GM19438 (cell line): Measurements from ENCODE around the gene ACIN1.

Experiments used
- ATAC-seq: cut with Tn5 transposase; IDR thresholded peaks from one replicate; pipeline ENCODE4 v1.9.1; 2021; ENCODE audit warnings: low read depth; ENCODE audit not compliant: unreplicated experiment

Gene ACIN1

DNA sequence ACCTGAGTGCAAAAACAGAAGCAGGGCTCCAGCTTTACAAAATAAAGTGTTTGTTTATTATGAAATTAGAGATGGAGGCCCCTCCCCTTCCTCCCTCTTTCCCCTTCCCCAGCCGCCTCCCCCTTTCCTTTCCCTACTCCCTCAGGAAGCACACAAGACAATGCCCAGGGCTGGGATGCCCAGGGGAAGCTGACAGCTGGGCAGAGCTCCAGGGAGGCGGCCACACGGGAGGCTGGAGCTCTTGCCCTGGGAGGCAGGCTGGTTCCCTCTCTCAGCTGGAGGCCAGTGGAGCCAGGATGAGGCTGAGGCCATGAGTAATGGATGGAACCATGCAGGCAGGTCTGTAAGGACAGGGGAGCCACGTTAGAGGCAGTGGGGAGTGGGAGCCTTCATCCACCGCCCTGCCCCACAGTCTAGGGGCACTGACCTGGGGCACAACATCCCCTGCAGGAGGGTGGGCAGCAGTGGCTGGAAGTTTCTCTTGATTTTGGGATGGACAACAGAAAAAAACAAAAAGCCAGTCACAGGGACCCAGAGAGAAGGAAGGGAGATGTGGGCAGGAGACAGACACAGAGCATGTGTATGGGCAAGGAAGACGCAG lies 47.8 kb downstream of the ACIN1 start:
- no peak for ATAC-seq

DNA sequence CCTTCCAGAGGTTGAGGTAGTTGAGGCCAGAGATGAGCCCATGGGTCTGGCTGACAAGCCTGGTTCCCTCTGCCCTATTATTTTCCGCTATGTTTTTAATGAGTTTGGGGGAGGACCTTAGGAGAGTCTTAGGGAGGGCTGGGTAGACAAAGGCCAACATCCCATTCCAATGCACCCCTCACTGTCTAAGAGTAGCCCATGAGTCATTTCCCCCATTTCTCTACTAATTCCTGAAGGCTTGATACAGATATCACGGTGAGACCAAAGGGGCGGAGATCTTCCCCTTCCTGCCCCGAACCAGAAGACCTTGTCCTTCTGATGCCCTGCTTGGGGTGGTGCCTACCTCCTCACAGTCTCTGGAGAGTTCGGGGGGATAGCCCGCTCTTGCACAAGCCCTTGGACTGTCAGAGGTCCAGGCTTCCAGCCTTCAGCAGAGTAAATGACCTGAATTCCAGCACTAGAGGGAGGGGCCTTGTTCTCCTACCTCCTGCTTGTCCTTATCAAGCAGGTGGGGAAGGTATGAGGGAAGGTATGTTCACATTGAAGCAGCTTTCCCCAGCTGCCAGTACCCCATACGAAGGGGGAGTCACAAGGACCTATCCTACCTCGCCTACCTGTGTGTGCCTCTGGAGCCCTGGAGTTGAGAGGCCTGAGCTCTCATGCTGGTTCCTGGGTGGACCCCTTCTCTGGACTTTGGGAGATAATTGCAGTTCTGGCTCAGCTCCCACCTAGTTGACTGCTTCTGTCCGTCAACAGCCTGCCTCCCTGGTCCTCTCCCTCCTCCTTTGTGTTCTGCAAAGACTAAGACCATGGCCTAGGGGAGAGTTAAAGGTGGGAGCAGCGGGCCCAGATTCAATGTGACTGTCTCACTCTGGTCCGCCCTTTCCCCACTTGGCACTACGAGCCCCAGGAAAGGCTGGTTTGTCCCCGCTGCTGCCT lies 49.2 kb downstream of the ACIN1 start:
- no peak for ATAC-seq

DNA sequence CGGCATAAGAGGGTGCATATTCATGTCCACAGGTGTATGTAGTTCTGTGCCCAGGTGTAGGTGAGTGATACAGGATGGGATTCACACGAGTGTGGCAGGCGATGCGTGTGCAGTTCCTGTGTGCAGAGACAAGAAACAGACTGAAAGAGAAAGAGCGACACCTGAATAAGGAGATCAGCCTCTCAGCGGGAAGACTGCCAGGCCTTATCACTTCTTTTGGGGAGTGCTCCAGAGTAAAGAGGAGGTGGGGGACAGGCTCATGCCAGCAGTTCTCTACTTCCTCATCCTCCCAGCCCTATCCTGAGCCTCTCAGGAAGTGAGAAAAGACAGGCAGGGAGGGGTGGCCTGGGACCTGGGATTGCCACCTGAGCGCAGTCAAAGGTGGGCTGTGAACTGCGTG lies 50.1 kb downstream of the ACIN1 start:
- no peak for ATAC-seq

DNA sequence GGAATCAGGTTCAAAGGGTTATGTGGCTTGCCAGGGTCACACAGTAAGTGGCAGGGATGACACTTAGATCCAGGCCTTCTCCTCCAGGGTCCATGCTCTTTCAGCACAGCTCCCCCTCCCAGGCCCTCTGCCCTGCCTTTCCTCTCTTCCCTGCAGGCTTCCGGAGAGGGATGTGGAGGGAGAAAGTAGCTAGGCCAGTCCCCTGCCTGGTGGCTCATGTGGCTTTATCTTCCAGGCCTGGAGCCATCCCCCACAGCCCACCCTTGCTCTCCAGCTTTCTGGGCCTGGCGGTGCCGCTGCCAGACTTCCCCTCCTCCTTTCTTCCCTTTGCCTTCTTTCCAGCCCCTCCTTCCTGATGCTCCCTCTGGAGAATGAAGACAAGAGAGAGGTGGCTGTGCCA lies 51.2 kb downstream of the ACIN1 start:
- ATAC-seq, result no peak

DNA sequence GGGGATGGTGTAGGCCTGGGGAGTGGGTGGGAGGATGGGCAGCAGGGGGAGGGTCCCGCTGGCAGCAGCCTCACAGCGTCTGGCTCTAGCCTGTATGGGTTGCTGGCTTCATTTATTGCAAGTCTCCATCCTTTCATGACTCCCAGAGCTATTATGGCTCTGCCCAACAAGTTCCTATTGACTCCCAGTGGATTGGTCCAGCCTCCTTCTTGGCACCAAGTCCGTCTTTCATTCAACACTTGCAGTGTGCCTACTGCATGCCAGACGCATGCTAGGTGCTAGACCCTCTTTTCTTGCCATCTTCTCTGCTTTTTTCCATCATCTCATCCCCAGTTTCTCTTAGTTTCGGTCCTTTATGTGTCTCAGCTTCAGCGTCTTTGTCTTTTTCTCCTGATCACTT lies 51.8 kb downstream of the ACIN1 start:
- no peak for ATAC-seq

DNA sequence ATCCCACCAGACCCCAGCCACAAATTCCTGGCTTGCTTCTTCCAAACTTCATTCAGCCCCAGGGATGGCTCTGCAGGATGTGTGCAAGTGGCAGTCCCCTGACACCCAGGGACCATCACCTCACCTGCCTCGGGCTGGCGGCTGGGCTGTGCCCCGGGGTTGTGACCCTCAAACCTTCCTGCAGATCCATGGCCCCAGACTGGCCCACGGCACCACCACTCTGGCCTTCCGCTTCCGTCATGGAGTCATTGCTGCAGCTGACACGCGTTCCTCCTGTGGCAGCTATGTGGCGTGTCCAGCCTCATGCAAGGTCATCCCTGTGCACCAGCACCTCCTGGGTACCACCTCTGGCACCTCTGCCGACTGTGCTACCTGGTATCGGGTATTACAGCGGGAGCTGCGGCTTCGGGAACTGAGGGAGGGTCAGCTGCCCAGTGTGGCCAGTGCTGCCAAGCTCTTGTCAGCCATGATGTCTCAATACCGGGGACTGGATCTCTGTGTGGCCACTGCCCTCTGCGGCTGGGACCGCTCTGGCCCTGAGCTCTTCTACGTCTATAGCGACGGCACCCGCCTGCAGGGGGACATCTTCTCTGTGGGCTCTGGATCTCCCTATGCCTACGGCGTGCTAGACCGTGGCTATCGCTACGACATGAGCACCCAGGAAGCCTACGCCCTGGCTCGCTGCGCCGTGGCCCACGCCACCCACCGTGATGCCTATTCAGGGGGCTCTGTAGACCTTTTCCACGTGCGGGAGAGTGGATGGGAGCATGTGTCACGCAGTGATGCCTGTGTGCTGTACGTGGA lies 52.6 kb downstream of the ACIN1 start, which contains the start of gene PSMB11:
PSMB11 (plus strand) TSS at position 51 of the 804 bp plus-strand sequence; CDS start at position 65, 14 bp downstream.
- no peak for ATAC-seq

DNA sequence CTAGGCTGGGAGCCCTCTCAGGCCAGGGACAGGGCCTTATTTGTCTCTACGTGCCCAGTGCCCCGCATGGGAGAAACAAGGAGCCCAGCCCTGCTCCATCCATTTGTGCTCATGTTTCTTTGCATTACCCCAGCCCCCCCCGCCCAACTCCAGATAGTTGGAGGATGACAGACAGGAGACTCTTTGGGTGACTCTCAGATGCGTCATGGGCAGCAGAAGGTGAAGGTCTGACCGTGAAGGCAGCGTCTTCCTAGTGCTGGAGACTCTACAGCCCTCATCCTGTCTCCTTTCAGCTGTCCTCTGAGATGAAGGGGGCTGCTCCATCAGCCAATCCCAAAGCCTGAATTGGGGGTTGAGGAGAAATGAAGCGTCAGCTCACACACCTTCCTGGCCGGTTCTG lies 53.2 kb downstream of the ACIN1 start:
- no peak for ATAC-seq

DNA sequence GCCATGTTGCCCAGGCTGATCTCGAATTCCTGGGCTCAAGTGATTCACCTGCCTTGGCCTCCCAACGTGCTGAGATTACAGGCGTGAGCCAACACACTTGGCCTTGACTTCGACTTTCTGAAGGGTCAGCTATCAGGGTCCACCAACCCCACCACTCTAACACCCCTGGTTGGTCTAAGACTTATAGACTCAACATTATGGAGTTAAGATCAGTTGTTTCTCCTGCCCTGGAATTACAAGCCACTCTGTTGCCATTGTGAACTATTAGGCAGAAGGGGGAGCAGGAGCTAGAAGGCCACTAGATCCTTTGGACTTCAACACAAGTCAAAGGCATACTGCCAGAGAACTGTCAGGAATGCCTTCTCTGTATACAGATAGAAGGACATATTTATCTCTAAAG lies 54.8 kb downstream of the ACIN1 start:
- ATAC-seq, result no peak

DNA sequence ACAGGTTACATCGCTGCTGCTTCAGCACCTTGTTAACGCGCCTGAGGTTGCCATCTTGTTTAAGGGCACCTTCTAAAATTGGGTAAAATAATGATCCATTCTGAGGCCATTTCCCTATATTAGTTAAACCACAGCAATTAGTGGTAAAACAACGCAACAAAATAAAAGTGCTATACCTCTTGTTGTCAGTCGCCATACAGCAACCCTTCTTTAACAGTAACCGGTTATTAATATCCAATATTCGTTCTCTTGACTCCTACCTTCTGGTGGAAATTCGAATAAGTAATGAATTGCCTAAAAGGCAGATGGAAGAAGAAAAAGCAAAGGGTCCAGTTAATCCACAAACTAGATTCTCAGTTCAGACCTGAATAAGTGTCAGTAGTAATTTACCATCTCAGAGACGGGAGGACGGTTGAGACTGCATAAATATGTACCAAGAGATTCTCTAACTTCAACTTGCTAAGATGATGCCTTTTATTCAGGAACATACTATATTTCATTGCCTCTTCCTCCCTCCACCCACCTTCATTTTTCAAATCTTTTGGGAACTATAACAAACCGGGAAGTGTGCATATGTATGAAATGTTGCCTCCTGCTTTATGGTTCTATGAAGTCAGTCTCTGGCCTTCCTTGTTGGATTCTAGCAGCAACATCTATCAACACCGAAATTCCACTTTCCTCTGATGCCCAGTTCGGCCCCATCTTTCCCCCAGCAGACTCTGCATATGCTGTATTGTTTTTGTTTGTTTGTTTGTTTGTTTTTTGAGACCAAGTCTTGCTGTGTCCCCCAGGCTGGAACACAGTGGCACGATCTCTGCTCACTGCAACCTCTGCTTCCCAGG lies 59.4 kb downstream of the ACIN1 start:
- ATAC-seq, result no peak

DNA sequence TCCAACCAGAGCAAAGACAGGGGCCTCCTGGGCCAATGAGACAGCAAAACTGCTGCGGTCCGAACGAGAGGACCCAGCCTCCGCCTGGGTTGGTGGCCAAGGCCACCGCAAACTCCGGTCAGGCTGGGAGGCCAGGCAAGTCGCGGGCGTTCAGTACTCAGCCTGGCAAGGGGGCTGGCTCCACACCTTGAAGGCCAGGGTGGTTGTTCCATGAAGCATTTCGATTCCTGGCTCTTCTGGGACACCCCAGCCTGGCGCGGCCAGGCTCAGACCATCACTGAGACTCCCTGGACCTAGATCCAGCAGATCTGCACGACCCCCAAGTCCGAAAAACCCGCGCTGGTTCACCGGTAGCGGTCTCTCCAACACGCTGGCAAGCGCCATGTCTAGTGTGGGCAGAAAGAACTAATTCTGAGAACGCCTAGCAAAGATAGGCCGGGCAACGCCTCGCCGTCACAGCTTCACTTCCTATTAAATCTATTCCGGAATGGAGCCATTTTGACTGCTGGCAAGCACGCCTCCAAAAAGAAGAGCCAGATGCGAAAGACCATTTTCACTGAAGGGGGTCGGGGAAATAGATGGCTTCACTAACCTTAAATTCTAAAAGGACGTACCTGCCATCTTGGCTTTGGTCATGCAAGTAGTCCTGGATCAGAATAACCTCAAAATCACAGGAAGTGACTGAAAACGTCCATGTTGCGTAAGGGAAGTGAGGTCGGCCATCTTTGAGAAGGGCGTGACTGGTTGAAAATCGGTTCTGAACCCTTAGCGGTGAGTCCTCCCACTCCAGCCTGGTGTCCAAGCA lies 60.2 kb downstream of the ACIN1 start, which contains the start of gene PSMB5:
PSMB5 (minus strand) TSS at position 403 of the 805 bp plus-strand sequence; CDS start at position 384, 19 bp downstream.
- ATAC-seq, result peak; percentile 96

DNA sequence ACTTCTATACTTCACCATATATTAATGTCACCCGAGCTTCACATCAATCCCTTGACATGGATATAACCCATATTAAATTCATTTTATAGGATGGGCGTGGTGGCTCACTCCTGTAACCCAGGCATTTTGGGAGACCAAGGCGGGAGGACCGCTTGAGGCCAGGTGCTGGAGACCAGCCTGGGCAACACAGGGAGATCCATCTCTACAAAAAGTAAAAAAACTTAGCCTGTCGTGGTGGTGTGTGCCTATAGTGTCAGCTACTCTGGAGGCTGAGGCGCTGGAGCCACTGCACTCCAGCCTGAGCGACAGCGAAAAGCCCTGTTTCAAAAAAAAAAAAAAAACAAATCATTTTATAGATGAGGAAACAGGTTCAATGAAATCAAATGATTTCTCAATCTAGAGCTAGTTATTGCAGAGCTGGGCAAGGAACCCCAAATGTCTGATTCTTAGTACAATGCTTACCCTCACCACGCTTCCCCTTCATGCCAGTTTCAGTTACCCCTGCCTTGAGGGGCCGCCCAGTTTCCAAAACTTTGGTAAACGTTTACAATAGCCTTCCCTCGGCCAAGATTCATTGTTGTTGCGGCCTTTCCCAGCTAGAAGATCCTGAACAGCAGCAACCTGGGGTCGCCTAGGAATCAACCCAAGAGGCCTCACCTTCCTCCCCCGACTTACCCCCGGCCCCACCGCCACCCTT lies 61.0 kb downstream of the ACIN1 start:
- no peak for ATAC-seq

DNA sequence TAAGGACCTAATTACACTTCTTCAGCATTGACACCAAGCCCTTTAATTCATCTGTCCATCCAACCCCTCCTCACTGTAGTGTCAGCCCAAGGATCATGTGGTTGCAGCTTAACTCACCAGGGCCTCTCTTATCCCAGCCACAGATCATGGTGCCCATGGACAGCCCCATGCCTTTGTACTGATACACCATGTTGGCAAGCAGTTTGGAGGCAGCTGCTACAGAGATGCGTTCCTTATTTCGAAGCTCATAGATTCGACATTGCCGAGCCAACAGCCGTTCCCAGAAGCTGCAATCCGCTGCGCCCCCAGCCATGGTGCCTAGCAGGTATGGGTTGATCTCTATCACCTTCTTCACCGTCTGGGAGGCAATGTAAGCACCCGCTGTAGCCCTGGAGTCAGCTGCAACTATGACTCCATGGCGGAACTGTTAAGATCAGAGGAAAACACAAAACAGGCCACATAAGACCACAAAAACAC lies 61.6 kb downstream of the ACIN1 start:
- no peak for ATAC-seq

DNA sequence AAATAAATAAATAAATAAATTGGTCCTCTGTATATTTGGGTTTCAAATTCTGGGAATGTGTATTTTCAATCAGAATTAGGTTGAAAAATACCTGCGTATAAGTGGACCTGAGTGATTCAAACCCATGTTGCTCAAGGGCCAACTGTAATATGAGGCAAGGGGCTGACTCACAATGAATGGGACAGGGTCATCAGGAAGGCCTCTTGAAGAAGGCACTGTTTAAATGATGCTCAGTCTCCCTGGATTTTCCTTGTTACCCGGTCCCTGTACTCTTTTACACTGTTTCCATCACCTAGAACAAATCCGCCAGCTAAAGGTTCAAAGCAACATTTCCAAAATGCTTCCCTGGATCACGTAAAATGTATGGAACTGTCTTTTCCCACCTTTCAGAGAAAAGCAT lies 64.0 kb downstream of the ACIN1 start:
- ATAC-seq, result no peak

DNA sequence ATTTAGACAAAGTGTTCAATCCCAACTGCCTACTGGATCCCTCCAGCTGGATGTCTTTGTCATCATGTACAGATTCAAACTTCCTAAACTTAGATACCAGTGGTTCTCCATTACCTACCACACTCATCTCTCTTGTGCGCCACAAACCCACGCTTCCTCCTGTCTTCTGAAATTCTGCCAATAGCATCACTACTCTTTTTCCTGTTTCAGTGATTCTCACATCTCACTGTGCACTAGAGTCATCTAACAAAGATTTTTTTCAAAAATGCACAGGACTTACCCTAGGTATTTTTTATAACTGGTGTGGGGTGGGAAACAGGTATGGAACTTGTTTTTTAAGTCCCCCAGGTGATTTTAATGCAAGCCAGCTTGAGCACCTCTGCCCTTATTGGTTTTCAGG lies 66.1 kb downstream of the ACIN1 start:
- no peak for ATAC-seq

DNA sequence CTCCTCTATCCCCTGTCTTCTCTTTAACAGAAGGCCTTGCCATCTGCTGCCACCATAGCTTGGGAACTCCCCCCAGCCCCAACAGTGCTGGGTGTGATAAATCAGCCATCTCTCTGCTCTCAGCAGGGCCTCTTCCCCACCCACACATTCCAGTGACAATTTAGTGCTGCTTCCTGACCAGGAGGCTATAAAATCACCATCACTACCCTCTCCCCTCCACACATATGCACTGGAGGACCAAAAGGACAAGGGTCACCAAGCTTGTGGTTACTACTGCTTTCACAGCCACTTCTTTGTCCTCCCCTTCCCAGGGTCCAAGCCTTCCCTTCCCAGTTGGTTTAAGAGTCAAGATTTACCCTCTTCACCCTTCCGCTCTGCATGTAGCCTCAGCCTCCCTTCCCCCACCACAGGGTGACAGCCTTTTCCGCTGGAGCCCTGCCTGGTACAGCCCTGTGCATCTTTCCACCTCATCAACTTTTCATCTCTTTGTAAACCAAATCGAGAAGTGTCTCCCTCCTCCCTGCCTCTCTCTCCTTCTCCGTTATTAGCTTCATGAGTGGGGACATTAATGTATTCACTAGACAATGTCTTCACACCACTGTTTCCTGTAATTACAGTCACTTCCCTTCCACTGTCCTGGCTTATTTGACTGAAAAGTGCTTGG lies 69.7 kb downstream of the ACIN1 start:
- ATAC-seq, result no peak

DNA sequence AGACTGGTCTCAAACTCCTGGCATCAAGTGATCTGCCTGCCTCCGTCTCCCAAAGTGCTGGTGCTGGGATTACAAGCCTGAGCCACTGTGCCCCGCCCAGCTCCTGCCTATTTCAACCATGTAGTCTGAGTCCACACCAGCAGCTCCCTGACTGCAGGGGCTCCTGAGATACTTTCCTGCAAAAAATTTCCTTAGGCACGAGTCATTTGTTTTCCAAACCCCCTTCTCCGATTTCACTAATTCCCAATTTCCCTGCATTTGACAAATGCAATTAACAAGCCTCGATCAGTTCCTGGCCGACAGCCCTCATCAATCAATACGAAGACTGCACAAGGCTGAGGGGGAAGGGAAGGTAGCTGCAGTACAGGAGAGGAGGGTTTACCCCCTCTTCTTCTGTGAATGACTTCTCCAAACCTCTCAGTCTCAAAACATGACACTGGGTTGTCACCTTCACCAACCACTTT lies 70.3 kb downstream of the ACIN1 start:
- no peak for ATAC-seq

DNA sequence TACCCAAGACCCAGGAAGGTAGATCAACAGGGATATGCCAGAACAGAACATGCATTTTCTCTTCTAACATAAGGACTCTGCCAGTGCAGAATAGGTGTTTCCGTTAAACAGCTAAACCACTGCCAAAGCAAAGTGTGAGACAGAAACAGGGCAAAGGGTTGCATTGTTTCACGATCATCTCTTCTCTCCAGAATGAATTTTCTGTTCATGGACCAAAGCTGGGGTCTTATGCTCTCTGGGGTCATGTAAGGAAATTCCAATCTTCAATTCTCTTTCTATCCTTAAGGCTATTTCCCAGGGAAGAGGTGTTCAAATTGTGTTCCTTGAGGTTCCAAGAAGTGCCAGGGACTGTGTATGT lies 71.2 kb downstream of the ACIN1 start:
- ATAC-seq, result no peak
